Measurements from ENCODE around the gene KPNA6.

DNA sequence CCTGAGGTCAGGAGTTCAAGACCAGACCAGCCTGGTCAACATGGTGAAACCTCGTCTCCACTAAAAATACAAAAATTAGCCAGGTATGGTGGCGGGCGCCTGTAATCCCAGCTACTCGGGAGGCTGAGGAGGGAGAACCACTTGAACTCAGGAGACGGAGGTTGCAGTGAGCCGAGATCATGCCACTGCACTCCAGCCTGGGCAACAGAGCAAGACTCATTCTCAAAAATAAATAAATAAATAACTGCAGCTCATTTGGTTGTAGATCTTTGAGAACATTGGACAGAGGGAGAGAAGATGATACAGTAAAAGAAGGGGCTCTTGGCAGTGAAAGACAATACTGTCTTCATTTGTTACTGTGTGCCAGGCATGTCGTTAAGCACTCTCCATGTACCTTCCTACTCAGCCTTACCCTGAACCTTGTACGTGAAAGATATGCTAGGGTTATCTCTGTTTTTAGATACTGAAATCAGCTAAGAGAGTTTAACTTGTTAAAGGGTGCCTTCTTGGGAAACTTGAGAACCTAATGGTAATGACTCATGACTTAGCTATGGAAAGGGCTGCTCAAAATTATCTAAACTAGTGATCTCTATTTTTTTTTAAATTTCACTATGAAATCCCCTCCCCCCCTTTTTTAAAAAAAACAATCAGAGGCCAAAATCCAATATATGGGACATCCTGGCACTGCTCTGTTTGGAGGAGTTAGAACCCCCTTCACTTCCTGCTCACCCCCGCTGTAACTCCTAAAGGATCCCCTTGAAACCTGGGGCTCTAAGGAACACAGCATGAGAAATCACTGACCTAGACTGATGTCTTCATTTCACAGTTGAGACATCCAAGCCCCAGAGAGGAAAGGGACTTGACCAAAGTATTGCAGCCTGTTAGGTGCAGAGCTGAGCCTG is 6.8 kb upstream of the KPNA6 start:
- TF ChIP-seq, protein P1, sequence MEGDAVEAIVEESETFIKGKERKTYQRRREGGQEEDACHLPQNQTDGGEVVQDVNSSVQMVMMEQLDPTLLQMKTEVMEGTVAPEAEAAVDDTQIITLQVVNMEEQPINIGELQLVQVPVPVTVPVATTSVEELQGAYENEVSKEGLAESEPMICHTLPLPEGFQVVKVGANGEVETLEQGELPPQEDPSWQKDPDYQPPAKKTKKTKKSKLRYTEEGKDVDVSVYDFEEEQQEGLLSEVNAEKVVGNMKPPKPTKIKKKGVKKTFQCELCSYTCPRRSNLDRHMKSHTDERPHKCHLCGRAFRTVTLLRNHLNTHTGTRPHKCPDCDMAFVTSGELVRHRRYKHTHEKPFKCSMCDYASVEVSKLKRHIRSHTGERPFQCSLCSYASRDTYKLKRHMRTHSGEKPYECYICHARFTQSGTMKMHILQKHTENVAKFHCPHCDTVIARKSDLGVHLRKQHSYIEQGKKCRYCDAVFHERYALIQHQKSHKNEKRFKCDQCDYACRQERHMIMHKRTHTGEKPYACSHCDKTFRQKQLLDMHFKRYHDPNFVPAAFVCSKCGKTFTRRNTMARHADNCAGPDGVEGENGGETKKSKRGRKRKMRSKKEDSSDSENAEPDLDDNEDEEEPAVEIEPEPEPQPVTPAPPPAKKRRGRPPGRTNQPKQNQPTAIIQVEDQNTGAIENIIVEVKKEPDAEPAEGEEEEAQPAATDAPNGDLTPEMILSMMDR (IDR thresholded peaks at IDR 0.05): no peak
- TF ChIP-seq POLR2A (IDR thresholded peaks at IDR 0.05) (no peak), POLR2AphosphoS5 (IDR thresholded peaks at IDR 0.05) (no peak)

Measured in breast epithelium (tissue), 3 donors.